ENCODE measurements around the gene MOCS3. TPM values are rescaled to one million over a fixed set of nuclear protein-coding genes. Genes with fewer than 3 reads are reported as not detected.
A peak's percentile ranks its signal among the peaks of the same experiment; 100 is the strongest.

The MOCS3 gene
- total RNA-seq, 2 donors from 2014 or later = 6.6 to 7.9 TPM

DNA sequence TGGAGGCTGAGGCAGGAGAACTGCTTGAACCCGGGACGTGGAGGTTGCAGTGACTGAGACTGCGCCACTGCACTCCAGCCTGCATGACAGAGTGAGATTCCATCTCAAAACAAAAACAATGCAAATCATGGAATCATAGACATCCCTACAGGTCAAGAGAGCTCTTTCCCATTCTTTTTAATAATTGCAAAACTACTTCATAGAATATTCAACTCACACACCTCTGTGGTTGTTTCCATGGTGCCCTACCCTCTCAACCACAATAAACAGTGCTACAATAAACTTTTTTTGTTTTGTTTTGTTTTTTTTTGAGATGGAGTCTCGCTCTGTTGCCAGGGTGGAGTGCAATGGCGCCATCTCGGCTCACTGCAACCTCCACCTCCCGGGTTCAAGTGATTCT lies 15.5 kb upstream of the MOCS3 start:
- TF ChIP-seq POLR2A (IDR thresholded peaks at IDR 0.05) (no peak), POLR2AphosphoS5 (IDR thresholded peaks at IDR 0.05) (no peak)
- TF ChIP-seq, protein P1, sequence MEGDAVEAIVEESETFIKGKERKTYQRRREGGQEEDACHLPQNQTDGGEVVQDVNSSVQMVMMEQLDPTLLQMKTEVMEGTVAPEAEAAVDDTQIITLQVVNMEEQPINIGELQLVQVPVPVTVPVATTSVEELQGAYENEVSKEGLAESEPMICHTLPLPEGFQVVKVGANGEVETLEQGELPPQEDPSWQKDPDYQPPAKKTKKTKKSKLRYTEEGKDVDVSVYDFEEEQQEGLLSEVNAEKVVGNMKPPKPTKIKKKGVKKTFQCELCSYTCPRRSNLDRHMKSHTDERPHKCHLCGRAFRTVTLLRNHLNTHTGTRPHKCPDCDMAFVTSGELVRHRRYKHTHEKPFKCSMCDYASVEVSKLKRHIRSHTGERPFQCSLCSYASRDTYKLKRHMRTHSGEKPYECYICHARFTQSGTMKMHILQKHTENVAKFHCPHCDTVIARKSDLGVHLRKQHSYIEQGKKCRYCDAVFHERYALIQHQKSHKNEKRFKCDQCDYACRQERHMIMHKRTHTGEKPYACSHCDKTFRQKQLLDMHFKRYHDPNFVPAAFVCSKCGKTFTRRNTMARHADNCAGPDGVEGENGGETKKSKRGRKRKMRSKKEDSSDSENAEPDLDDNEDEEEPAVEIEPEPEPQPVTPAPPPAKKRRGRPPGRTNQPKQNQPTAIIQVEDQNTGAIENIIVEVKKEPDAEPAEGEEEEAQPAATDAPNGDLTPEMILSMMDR (IDR thresholded peaks at IDR 0.05) = no peak
- Histone ChIP-seq H3K9me3 (no peaks in the 10 kb centered on the region), H3K4me3 (no peak overlapping the region), H3K4me1 (replicated peaks) (no peaks in the 10 kb centered on the region), H3K36me3 (peaks cover 3 to 6% of the 10 kb centered on the region in 2 donors), H3K27me3 (replicated peaks; ENCODE audit: insufficient read depth) (no peaks in the 10 kb centered on the region), H3K27ac (no peak overlapping the region)
- intact Hi-C loops (cut with DNase I) = no loop called here
- no peak for DNase-seq (ENCODE audit: low spot score)
- WGBS = 91% methylated on average over 7 of the region's 7 CpGs

GRCh38 chr20:50948132-50948785 lies 10.4 kb upstream of the MOCS3 start:
- intact Hi-C loops (cut with DNase I) = no loop called here
- 85% methylated on average over 4 of the region's 4 CpGs for WGBS
- no peak for DNase-seq (ENCODE audit: low spot score)
- Histone ChIP-seq H3K9me3 (no peaks in the 10 kb centered on the region), H3K27ac (no peak overlapping the region), H3K36me3 (peaks cover 3 to 5% of the 10 kb centered on the region in 2 donors), H3K27me3 (replicated peaks; ENCODE audit: insufficient read depth) (no peaks in the 10 kb centered on the region), H3K4me1 (replicated peaks) (no peaks in the 10 kb centered on the region), H3K4me3 (no peak overlapping the region)
- TF ChIP-seq, protein P1 (IDR thresholded peaks at IDR 0.05) = no peak
- TF ChIP-seq POLR2A (IDR thresholded peaks at IDR 0.05) (no peak), POLR2AphosphoS5 (IDR thresholded peaks at IDR 0.05) (no peak)

DNA sequence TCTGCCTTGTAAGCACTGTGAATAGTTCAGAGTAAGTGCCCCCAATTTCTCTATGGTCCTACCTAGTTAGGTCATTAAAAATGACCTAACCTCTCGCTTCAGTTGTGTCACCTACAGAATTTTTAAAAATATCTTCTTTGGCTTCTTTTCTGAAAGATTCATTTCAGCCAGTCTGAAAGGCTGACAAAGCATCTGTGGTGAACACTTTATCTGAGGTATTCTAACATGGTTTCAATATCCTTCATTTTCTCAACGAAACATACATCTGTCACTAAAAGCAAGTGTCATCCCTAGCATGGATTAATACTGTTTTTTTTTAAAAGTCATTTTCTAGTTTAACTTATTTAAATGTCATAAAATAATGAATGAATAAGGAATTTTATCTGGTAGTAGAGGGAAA lies 5.4 kb upstream of the MOCS3 start:
- Histone ChIP-seq H3K27ac (no peak overlapping the region), H3K36me3 (peaks cover 0 to 5% of the 10 kb centered on the region in 2 donors), H3K4me3 (no peak overlapping the region), H3K27me3 (replicated peaks; ENCODE audit: insufficient read depth) (no peaks in the 10 kb centered on the region), H3K9me3 (no peaks in the 10 kb centered on the region), H3K4me1 (replicated peaks) (no peaks in the 10 kb centered on the region)
- intact Hi-C loops (cut with DNase I) = no loop called here
- DNase-seq (ENCODE audit: low spot score) = no peak
- TF ChIP-seq POLR2AphosphoS5 (IDR thresholded peaks at IDR 0.05) (no peak), POLR2A (IDR thresholded peaks at IDR 0.05) (no peak)
- TF ChIP-seq, protein P1 (IDR thresholded peaks at IDR 0.05) = no peak
- 92% methylated on average over 2 of the region's 2 CpGs for whole genome bisulfite sequencing

- Histone ChIP-seq H3K9me3 (no peaks in the 10 kb centered on the region), H3K27me3 (replicated peaks; ENCODE audit: insufficient read depth) (no peaks in the 10 kb centered on the region), H3K4me3 (no peak overlapping the region), H3K27ac (no peak overlapping the region), H3K36me3 (peaks cover 0 to 5% of the 10 kb centered on the region in 2 donors), H3K4me1 (replicated peaks) (no peaks in the 10 kb centered on the region)
- no peak for DNase-seq (ENCODE audit: low spot score)
- TF ChIP-seq POLR2A (IDR thresholded peaks at IDR 0.05) (no peak), POLR2AphosphoS5 (IDR thresholded peaks at IDR 0.05) (no peak)
- TF ChIP-seq, protein P1 (IDR thresholded peaks at IDR 0.05) = no peak
- intact Hi-C loops (cut with DNase I) = no loop called here
These were observed 4.8 kb upstream of the MOCS3 start for GRCh38 chr20:50953821-50954220.

DNA sequence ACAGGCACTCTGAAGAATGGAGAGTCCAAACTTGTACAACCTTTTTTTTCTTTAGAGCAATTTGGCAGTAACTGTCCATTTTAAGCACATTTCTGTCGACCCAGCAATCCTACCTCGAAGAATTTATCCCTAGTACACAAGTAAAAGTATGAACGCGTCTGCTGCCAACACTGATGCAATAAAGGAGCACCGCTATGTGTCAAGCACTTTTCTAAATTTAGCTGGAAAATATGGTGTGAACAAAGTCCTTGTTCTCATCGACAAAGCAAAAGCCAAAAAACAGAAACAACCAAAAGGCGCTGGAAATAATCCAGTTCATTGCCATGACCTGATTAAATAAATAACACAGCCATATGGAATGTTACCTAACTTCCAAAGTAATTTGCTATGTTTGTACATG lies 1.3 kb upstream of the MOCS3 start:
- H3K9me3 ChIP-seq = no peaks in the 10 kb centered on the region
- H3K36me3 ChIP-seq = no peaks in the 10 kb centered on the region
- peak overlapping the region; percentile 71 to 89 for H3K4me3 ChIP-seq
- H3K27ac ChIP-seq = peak overlapping the region in 1 of 2 donors; percentile 82
- peaks cover 5% of the 10 kb centered on the region for H3K4me1 ChIP-seq (replicated peaks)
- DNase-seq (ENCODE audit: low spot score) = no peak
- H3K27me3 ChIP-seq (replicated peaks; ENCODE audit: insufficient read depth) = no peaks in the 10 kb centered on the region
- intact Hi-C loops (cut with DNase I) = no loop called here
- TF ChIP-seq POLR2AphosphoS5 (IDR thresholded peaks at IDR 0.05) = no peak
- TF ChIP-seq, protein P1 (IDR thresholded peaks at IDR 0.05) = no peak
- no peak for TF ChIP-seq POLR2A (IDR thresholded peaks at IDR 0.05)
- WGBS = 7% methylated on average over 7 of the region's 7 CpGs
